Nephron (organoid): ENCODE measurements around the gene RSU1.

Source experiments
- H3K27ac Mint-ChIP-seq, 3 experiments: 2 replicates each; pipeline ENCODE4 v1.8.0; 2020; ENCODE audit warnings: mixed read lengths in 3 of 3, mild to moderate bottlenecking in 2 of 3, moderate library complexity in 1 of 3
- H3K27me3 Mint-ChIP-seq: 2 replicates; pipeline ENCODE4 v1.8.0; 2021; ENCODE audit warnings: low read depth, mild to moderate bottlenecking, moderate library complexity, mixed read lengths
- H3K36me3 Mint-ChIP-seq: 2 replicates; pipeline ENCODE4 v1.8.0; 2020; ENCODE audit warnings: low read depth, mixed read lengths
- H3K4me1 Mint-ChIP-seq: 2 replicates; pipeline ENCODE4 v1.8.0; 2020; ENCODE audit warnings: mixed read lengths
- H3K4me3 Mint-ChIP-seq, 3 experiments: 2 replicates each; pipeline ENCODE4 v1.8.0; 2020; ENCODE audit warnings: mild to moderate bottlenecking in 3 of 3, mixed read lengths in 3 of 3, moderate library complexity in 2 of 3
- H3K9me3 Mint-ChIP-seq: 2 replicates; pipeline ENCODE4 v1.8.0; 2020; ENCODE audit warnings: mixed read lengths
- TF ChIP-seq, protein P1 (sequence below), 3 experiments: fragments of 200-600 bp; sonication (generic); IDR thresholded peaks; one replicate each; pipeline ENCODE4 v1.5.0; 2021; ENCODE audit warnings: antibody characterized with exemption in 3 of 3; ENCODE audit not compliant: unreplicated experiment in 3 of 3

Gene RSU1

DNA sequence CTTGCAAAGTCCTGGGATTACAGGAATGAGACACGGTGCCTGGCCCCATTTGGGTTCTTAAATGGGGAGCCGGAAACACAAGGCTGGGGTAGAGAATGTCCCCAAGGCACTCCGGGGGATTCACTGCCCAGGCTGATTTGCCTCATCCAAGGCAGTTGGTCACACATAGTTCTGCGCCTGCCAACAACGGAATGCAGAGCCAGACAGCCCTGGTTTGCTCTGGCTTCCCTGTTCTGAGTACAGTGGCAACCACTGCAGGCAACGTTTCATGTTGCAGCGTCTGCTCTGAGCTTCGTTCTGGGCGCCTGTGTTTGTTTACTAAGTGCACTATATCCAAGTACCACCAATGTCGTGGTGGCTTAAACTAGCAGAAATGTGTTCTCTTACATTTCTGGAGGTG lies 233.8 kb downstream of the RSU1 start:
- TF ChIP-seq, protein P1, sequence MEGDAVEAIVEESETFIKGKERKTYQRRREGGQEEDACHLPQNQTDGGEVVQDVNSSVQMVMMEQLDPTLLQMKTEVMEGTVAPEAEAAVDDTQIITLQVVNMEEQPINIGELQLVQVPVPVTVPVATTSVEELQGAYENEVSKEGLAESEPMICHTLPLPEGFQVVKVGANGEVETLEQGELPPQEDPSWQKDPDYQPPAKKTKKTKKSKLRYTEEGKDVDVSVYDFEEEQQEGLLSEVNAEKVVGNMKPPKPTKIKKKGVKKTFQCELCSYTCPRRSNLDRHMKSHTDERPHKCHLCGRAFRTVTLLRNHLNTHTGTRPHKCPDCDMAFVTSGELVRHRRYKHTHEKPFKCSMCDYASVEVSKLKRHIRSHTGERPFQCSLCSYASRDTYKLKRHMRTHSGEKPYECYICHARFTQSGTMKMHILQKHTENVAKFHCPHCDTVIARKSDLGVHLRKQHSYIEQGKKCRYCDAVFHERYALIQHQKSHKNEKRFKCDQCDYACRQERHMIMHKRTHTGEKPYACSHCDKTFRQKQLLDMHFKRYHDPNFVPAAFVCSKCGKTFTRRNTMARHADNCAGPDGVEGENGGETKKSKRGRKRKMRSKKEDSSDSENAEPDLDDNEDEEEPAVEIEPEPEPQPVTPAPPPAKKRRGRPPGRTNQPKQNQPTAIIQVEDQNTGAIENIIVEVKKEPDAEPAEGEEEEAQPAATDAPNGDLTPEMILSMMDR (IDR thresholded peaks at IDR 0.05; ENCODE audit: unreplicated experiment in 3 of 3): no peak
- no peak overlapping the region for H3K27ac Mint-ChIP-seq
- no peaks in the 10 kb centered on the region for H3K9me3 Mint-ChIP-seq
- H3K36me3 Mint-ChIP-seq: no peaks in the 10 kb centered on the region
- no peak overlapping the region for H3K4me3 Mint-ChIP-seq
- H3K27me3 Mint-ChIP-seq: peaks cover 4% of the 10 kb centered on the region
- H3K4me1 Mint-ChIP-seq: no peaks in the 10 kb centered on the region

DNA sequence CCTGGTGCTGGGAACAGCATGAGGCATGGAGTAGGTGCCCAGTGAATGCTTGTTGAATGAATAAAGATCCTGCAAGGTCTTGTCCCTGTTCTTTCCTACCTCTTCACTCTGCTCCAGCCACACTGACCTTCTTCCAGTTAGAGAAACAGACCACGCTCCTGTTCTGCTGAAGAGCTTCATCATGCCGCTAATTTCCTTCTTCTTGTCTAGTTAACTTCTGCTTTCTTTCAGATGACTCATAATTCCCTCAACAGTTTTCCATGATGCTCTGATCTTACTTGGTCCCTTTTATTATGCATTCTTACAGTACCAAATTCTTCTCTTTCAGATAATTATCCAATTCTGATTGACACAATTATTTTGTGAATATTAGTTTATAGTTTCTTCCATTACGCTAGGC lies 236.0 kb downstream of the RSU1 start:
- Mint-ChIP-seq H3K9me3 (no peaks in the 10 kb centered on the region), H3K4me3 (no peak overlapping the region), H3K27ac (no peak overlapping the region), H3K27me3 (peaks cover 4% of the 10 kb centered on the region), H3K4me1 (no peaks in the 10 kb centered on the region), H3K36me3 (no peaks in the 10 kb centered on the region)
- TF ChIP-seq, protein P1 (IDR thresholded peaks at IDR 0.05; ENCODE audit: unreplicated experiment in 3 of 3): no peak

DNA sequence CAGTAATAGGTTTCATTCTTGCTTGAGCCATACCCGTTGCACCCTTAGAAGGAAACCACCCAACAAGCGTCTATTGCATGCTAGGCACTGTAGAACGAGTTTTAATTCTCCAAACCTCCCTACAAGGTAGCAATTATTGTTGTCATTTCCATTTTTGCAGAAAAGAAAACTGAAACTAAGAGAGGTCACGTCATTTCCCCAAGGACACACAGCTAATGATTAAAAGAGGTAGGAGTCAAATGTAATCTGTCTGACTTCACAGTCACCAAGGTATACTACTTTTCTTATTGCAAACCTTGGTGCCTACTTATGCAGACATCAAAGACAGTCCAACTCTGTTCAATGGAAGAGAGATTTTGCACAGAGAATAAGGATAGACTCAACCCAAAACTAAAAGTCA lies 246.5 kb downstream of the RSU1 start:
- TF ChIP-seq, protein P1 (IDR thresholded peaks at IDR 0.05; ENCODE audit: unreplicated experiment in 3 of 3): no peak
- Mint-ChIP-seq H3K4me3 (no peak overlapping the region), H3K4me1 (no peaks in the 10 kb centered on the region), H3K9me3 (no peaks in the 10 kb centered on the region), H3K27ac (no peak overlapping the region), H3K27me3 (peaks cover 5% of the 10 kb centered on the region), H3K36me3 (no peaks in the 10 kb centered on the region)

DNA sequence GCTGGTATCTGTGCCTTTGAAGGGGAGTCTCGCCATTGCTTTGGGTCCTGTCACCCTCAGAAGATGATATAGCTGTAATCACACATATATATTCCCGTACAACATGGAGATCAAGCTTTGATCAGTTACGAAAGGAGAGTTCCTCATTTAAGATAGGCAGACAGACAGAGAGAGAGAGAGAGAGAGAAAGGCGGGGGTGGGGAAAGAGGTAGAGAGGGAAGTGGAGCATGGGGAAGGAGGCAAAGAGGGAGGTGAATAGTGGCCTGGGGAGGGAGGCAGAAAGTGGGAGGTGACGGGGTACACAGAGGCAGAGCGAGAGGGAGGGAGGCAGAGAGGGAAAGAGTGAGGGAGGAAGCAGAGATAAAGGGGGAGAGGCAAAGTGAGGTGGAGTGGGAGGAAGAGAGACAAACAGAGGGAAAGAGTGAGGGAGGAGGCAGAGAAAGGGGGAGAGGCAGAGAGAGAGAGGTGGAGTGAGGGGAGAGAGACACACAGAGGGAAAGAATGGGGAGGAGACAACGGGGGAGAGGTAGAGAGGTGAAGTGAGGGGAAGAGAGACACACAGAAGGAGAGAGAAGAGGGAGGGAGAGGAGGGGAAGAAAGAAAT lies 250.9 kb downstream of the RSU1 start:
- Mint-ChIP-seq H3K27ac (no peak overlapping the region), H3K9me3 (no peaks in the 10 kb centered on the region), H3K4me1 (no peaks in the 10 kb centered on the region), H3K27me3 (peaks cover 8% of the 10 kb centered on the region), H3K36me3 (no peaks in the 10 kb centered on the region), H3K4me3 (no peak overlapping the region)
- TF ChIP-seq, protein P1 (IDR thresholded peaks at IDR 0.05; ENCODE audit: unreplicated experiment in 3 of 3): no peak

DNA sequence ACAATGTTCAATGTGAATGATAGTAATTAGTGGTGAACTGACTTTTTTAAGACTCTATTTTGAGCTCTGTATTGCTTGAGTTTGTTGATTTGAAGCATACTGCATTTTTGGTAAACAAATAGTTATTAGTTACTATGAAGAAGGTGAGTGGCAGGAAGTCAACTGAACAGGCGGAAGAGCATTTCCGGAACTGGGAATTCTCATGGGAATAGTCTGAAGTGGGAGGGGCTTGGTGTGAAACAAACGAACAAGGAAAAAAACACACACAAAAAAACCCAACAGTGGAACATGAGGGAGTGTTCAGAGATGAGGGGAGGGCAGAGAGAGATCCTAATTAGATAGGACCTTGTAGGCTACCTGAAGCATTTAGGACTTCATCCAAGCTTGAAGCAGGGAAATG lies 251.6 kb downstream of the RSU1 start:
- no peaks in the 10 kb centered on the region for H3K4me1 Mint-ChIP-seq
- H3K4me3 Mint-ChIP-seq: no peak overlapping the region
- no peak overlapping the region for H3K27ac Mint-ChIP-seq
- H3K36me3 Mint-ChIP-seq: no peaks in the 10 kb centered on the region
- TF ChIP-seq, protein P1 (IDR thresholded peaks at IDR 0.05; ENCODE audit: unreplicated experiment in 3 of 3): no peak
- H3K27me3 Mint-ChIP-seq: peaks cover 8% of the 10 kb centered on the region
- H3K9me3 Mint-ChIP-seq: no peaks in the 10 kb centered on the region

DNA sequence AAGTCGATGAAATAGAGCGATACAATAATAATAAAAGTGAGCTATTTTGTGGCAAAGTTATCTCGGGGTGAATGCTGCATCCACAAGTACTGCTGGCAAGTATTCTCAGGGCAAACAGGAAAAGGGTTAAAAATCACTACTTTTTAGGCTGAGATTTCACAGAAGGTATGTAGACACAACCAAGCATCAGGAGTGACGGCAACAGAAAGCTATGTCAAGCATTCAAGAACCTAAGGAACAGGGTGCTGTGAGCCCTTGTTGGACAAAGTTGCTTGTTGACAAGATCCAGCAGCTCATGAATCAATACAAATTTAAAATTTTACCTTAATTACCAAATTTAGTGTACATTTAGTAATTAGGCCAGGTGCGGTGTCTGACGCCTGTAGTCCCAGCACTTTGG lies 254.3 kb downstream of the RSU1 start:
- Mint-ChIP-seq H3K27ac (no peak overlapping the region), H3K9me3 (no peaks in the 10 kb centered on the region), H3K36me3 (no peaks in the 10 kb centered on the region), H3K4me1 (no peaks in the 10 kb centered on the region), H3K27me3 (peaks cover 8% of the 10 kb centered on the region), H3K4me3 (no peak overlapping the region)
- TF ChIP-seq, protein P1 (IDR thresholded peaks at IDR 0.05; ENCODE audit: unreplicated experiment in 3 of 3): no peak
